ENCODE measurements around the gene SYNPO.
A peak's percentile ranks its signal among the peaks of the same experiment; 100 is the strongest.

SYNPO gene

DNA sequence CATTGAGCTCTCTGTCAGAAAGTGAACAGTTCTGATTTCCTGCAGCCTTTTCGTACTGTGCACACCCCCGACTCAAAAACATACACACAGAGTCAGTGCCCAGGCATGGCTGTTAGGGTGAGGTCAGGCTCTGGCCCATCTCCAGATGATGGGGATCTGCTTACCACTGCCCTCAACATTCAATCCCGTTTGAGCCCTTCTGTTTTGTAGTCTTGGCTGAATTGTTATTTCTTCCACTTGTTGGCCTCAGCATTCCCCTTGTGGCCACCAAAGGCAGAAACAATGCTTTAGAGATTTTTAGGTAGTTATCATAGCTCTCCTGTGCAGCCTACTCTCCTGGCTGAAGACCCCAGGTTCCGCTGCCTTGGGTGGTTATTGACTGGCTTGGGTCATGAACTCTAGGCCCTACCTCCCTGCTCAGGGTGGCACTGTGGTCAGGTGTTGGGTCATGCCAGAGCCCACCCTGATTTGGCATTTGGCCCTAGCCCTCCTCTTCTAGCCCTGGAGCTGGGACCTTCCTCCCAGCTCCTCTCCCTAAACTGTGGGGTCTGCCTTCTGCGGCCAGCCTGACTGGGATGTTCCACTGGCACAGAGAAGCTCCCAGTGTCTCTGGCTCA, 12.8 kb downstream of the SYNPO start:
- Histone ChIP-seq H3K4me1 (peaks cover 9% of the 10 kb centered on the region), H2AFZ (no peak overlapping the region), H3K4me3 (ENCODE audit: low read depth, low read length) (no peak overlapping the region), H3K9ac (no peak overlapping the region), H3K36me3 (ENCODE audit: control insufficient read depth, insufficient read depth, low read length) (no peaks in the 10 kb centered on the region), H3K9me3 (ENCODE audit: control insufficient read depth, low read length) (no peaks in the 10 kb centered on the region), H3K27me3 (ENCODE audit: control insufficient read depth, insufficient read depth, low read length) (no peaks in the 10 kb centered on the region), H3K79me2 (peaks cover 5% of the 10 kb centered on the region), H3K4me2 (ENCODE audit: low read length) (no peak overlapping the region), H3K27ac (no peak overlapping the region)
- TF ChIP-seq, protein P1, sequence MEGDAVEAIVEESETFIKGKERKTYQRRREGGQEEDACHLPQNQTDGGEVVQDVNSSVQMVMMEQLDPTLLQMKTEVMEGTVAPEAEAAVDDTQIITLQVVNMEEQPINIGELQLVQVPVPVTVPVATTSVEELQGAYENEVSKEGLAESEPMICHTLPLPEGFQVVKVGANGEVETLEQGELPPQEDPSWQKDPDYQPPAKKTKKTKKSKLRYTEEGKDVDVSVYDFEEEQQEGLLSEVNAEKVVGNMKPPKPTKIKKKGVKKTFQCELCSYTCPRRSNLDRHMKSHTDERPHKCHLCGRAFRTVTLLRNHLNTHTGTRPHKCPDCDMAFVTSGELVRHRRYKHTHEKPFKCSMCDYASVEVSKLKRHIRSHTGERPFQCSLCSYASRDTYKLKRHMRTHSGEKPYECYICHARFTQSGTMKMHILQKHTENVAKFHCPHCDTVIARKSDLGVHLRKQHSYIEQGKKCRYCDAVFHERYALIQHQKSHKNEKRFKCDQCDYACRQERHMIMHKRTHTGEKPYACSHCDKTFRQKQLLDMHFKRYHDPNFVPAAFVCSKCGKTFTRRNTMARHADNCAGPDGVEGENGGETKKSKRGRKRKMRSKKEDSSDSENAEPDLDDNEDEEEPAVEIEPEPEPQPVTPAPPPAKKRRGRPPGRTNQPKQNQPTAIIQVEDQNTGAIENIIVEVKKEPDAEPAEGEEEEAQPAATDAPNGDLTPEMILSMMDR (IDR thresholded peaks at IDR 0.05) = no peak

DNA sequence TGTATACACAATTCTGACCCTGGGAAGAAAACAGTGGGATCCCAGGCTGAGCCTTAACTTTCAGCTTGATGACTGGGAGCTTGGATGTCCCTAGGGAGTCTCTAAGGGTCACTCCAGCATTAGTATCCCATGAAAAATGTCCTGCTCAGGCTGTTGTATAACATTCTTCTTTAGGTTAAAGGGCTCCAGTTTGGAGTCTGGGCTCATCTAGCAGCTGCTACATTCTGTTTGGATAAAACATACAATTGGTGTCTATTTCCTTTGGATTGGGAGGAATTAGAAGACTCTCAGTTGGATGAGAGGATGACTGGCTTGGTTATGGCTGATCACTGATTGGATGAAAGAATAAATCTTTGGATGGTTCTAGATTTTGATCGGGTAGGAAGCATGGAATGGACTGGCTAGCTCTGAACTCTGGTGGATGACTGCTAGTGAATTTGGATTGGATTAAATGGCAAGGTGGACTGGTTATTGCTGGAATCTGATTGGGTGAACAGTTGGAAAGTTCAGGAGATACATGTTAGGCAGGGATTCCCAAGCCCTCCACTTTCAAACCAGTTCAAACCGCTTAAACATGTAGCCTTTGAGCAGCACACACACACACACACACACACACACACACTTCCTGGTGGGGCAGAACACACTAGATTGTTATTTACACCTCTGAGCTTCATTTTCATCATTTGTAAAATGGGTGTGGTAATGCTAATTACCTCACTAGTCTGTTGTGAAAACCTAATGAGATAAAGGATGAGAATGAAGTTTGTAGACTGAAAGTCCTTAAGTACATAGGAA, 13.5 kb downstream of the SYNPO start:
- H3K79me2 ChIP-seq = peaks cover 5% of the 10 kb centered on the region
- H3K27me3 ChIP-seq (ENCODE audit: control insufficient read depth, insufficient read depth, low read length) = no peaks in the 10 kb centered on the region
- no peak overlapping the region for H3K9ac ChIP-seq
- H3K4me2 ChIP-seq (ENCODE audit: low read length) = no peak overlapping the region
- H2AFZ ChIP-seq = no peak overlapping the region
- H3K4me3 ChIP-seq (ENCODE audit: low read depth, low read length) = no peak overlapping the region
- no peaks in the 10 kb centered on the region for H3K9me3 ChIP-seq (ENCODE audit: control insufficient read depth, low read length)
- H3K4me1 ChIP-seq = peaks cover 9% of the 10 kb centered on the region
- no peaks in the 10 kb centered on the region for H3K36me3 ChIP-seq (ENCODE audit: control insufficient read depth, insufficient read depth, low read length)
- H3K27ac ChIP-seq = no peak overlapping the region
- TF ChIP-seq, protein P1 (IDR thresholded peaks at IDR 0.05) = no peak

GRCh38 chr5:150655221-150655620, 14.8 kb downstream of the SYNPO start:
- no peaks in the 10 kb centered on the region for H3K36me3 ChIP-seq (ENCODE audit: control insufficient read depth, insufficient read depth, low read length)
- H3K27me3 ChIP-seq (ENCODE audit: control insufficient read depth, insufficient read depth, low read length) = no peaks in the 10 kb centered on the region
- no peak overlapping the region for H3K9ac ChIP-seq
- H3K4me2 ChIP-seq (ENCODE audit: low read length) = no peak overlapping the region
- TF ChIP-seq, protein P1 (IDR thresholded peaks at IDR 0.05) = no peak
- H3K4me3 ChIP-seq (ENCODE audit: low read depth, low read length) = no peak overlapping the region
- peaks cover 2% of the 10 kb centered on the region for H3K79me2 ChIP-seq
- no peaks in the 10 kb centered on the region for H3K9me3 ChIP-seq (ENCODE audit: control insufficient read depth, low read length)
- H2AFZ ChIP-seq = no peak overlapping the region
- H3K27ac ChIP-seq = no peak overlapping the region
- peaks cover 9% of the 10 kb centered on the region for H3K4me1 ChIP-seq

GRCh38 chr5:150656191-150657132, 16.0 kb downstream of the SYNPO start:
- H3K27ac ChIP-seq = no peak overlapping the region
- H2AFZ ChIP-seq = peak overlapping the region; percentile 83
- TF ChIP-seq, protein P1 (IDR thresholded peaks at IDR 0.05) = peak; percentile 45
- H3K4me1 ChIP-seq = peaks cover 13% of the 10 kb centered on the region
- H3K4me2 ChIP-seq (ENCODE audit: low read length) = peak overlapping the region; percentile 63
- no peaks in the 10 kb centered on the region for H3K27me3 ChIP-seq (ENCODE audit: control insufficient read depth, insufficient read depth, low read length)
- H3K36me3 ChIP-seq (ENCODE audit: control insufficient read depth, insufficient read depth, low read length) = no peaks in the 10 kb centered on the region
- H3K9ac ChIP-seq = no peak overlapping the region
- H3K79me2 ChIP-seq = no peaks in the 10 kb centered on the region
- no peaks in the 10 kb centered on the region for H3K9me3 ChIP-seq (ENCODE audit: control insufficient read depth, low read length)
- H3K4me3 ChIP-seq (ENCODE audit: low read depth, low read length) = peak overlapping the region; percentile 30

All from parathyroid adenoma (tissue), 2 donors.